WTC11 (cell line): Measurements from ENCODE around the gene LLGL1. TPM values are rescaled to one million over a fixed set of nuclear protein-coding genes. Genes with fewer than 3 reads are reported as not detected.
A peak's percentile ranks its signal among the peaks of the same experiment; 100 is the strongest.

ENCODE experiments used
- ATAC-seq: fragments of 200-7000 bp; cut with Tn5 transposase; 2 replicates; pipeline ENCODE4 v1.10.0; 2021; ENCODE audit warnings: mild to moderate bottlenecking, moderate library complexity
- CTCF ChIA-PET: fragments of 300-600 bp; sonication (Branson Sonifier 250); formaldehyde crosslinking; loops from one replicate; lab custom pipeline; 2021; ENCODE audit warnings: antibody characterized with exemption; lab: Charles Lee
- POLR2A ChIA-PET: fragments of 350-600 bp; sonication (Branson Sonifier 250); formaldehyde crosslinking; loops from one replicate; lab custom pipeline; 2021; ENCODE audit warnings: antibody characterized with exemption; lab: Charles Lee
- DNase-seq: peaks from one replicate; pipeline ENCODE4 v3.0.0; 2021; ENCODE audit warnings: low spot score
- H3K27ac Mint-ChIP-seq: 2 replicates; pipeline ENCODE4 v1.8.0; 2021; ENCODE audit warnings: mixed read lengths
- H3K27me3 Mint-ChIP-seq: 2 replicates; pipeline ENCODE4 v1.8.0; 2021; ENCODE audit warnings: low read depth, mild to moderate bottlenecking, moderate library complexity, mixed read lengths
- H3K36me3 Mint-ChIP-seq: 2 replicates; pipeline ENCODE4 v1.8.0; 2021; ENCODE audit warnings: mixed read lengths
- H3K4me1 Mint-ChIP-seq: 2 replicates; pipeline ENCODE4 v1.8.0; 2022; ENCODE audit warnings: mixed read lengths
- H3K4me3 Mint-ChIP-seq: 2 replicates; pipeline ENCODE4 v1.8.0; 2021; ENCODE audit warnings: mild to moderate bottlenecking, moderate library complexity, mixed read lengths
- H3K9me3 Mint-ChIP-seq: 2 replicates; pipeline ENCODE4 v1.8.0; 2021; ENCODE audit warnings: mixed read lengths
- GTF2I ChIP-seq: fragments of 250-450 bp; sonication (Bioruptor Pico); conservative IDR thresholded peaks from 2 replicates; pipeline ENCODE4 v1.4.0; 2021; ENCODE audit warnings: mild to moderate bottlenecking
- IRF2 ChIP-seq: sonication (generic); formaldehyde crosslinking; IDR thresholded peaks from 2 replicates; pipeline ENCODE4 v1.8.0; 2022; ENCODE audit warnings: low read depth, missing genetic modification reagents, borderline replicate concordance
- JAZF1 ChIP-seq: fragments of 250-450 bp; sonication (Bioruptor Pico); IDR thresholded peaks from 2 replicates; pipeline ENCODE4 v1.9.0; 2021; ENCODE audit warnings: moderate library complexity, mild to moderate bottlenecking, inconsistent platforms
- MLX ChIP-seq: sonication (generic); formaldehyde crosslinking; IDR thresholded peaks from 2 replicates; pipeline ENCODE4 v1.8.1; 2023; ENCODE audit warnings: mild to moderate bottlenecking, missing genetic modification reagents, moderate library complexity
- MYBL2 ChIP-seq: sonication (generic); formaldehyde crosslinking; IDR thresholded peaks from 2 replicates; pipeline ENCODE4 v1.8.1; 2023; ENCODE audit warnings: mild to moderate bottlenecking, moderate library complexity, missing genetic modification reagents
- NFYB ChIP-seq: sonication (generic); formaldehyde crosslinking; conservative IDR thresholded peaks from 2 replicates; pipeline ENCODE4 v1.8.0; 2022; ENCODE audit warnings: low read depth, missing genetic modification reagents
- PRRX2 ChIP-seq: fragments of 250-450 bp; sonication (Bioruptor Pico); IDR thresholded peaks from 2 replicates; pipeline ENCODE4 v1.8.0; 2021; ENCODE audit warnings: mild to moderate bottlenecking
- TP53 ChIP-seq: sonication (generic); formaldehyde crosslinking; IDR thresholded peaks from 2 replicates; pipeline ENCODE4 v1.8.1; 2023; ENCODE audit warnings: mild to moderate bottlenecking, missing genetic modification reagents
- ZNF416 ChIP-seq: fragments of 250-450 bp; sonication (Bioruptor Pico); IDR thresholded peaks from 2 replicates; pipeline ENCODE4 v1.9.0; 2021; ENCODE audit warnings: mild to moderate bottlenecking, inconsistent platforms
- ZNF423 ChIP-seq: fragments of 250-450 bp; sonication (Bioruptor Pico); IDR thresholded peaks from 2 replicates; pipeline ENCODE4 v2.1.2; 2022; ENCODE audit warnings: mild to moderate bottlenecking, moderate library complexity
- ZNF425 ChIP-seq: fragments of 250-450 bp; sonication (Bioruptor Pico); conservative IDR thresholded peaks from 2 replicates; pipeline ENCODE4 v1.9.0; 2021; ENCODE audit warnings: mild to moderate bottlenecking
- total RNA-seq: library from RNA; stranded (reverse); gene quantifications from 3 replicates; pipeline ENCODE4 v1.2.3, GENCODE V29; 2021
- TF ChIP-seq, protein P1 (sequence below): sonication (generic); formaldehyde crosslinking; IDR thresholded peaks from 2 replicates; pipeline ENCODE4 v1.8.0; 2023; ENCODE audit warnings: mild to moderate bottlenecking, missing genetic modification reagents
- TF ChIP-seq, protein P2 (sequence below): sonication (generic); formaldehyde crosslinking; IDR thresholded peaks from 2 replicates; pipeline ENCODE4 v1.8.1; 2023; ENCODE audit warnings: mild to moderate bottlenecking, missing genetic modification reagents
- TF ChIP-seq, protein P3 (sequence below): sonication (generic); formaldehyde crosslinking; IDR thresholded peaks from 2 replicates; pipeline ENCODE4 v1.8.0; 2022; ENCODE audit warnings: mild to moderate bottlenecking, missing genetic modification reagents
- TF ChIP-seq, protein P4 (sequence below): fragments of 250-450 bp; sonication (Bioruptor Pico); IDR thresholded peaks from 2 replicates; pipeline ENCODE4 v1.9.0; 2021; ENCODE audit warnings: mild to moderate bottlenecking
- TF ChIP-seq, protein P5 (sequence below): fragments of 250-450 bp; sonication (Bioruptor Pico); IDR thresholded peaks from 2 replicates; pipeline ENCODE4 v2.1.2; 2022; ENCODE audit warnings: mild to moderate bottlenecking, moderate library complexity
- TF ChIP-seq, protein P6 (sequence below): fragments of 250-450 bp; sonication (Bioruptor Pico); IDR thresholded peaks from 2 replicates; pipeline ENCODE4 v1.9.0; 2021; ENCODE audit warnings: moderate library complexity, mild to moderate bottlenecking, inconsistent platforms, borderline replicate concordance

The LLGL1 gene
- total RNA-seq, 1 experiment from 2014 or later, result 87.8 TPM

DNA sequence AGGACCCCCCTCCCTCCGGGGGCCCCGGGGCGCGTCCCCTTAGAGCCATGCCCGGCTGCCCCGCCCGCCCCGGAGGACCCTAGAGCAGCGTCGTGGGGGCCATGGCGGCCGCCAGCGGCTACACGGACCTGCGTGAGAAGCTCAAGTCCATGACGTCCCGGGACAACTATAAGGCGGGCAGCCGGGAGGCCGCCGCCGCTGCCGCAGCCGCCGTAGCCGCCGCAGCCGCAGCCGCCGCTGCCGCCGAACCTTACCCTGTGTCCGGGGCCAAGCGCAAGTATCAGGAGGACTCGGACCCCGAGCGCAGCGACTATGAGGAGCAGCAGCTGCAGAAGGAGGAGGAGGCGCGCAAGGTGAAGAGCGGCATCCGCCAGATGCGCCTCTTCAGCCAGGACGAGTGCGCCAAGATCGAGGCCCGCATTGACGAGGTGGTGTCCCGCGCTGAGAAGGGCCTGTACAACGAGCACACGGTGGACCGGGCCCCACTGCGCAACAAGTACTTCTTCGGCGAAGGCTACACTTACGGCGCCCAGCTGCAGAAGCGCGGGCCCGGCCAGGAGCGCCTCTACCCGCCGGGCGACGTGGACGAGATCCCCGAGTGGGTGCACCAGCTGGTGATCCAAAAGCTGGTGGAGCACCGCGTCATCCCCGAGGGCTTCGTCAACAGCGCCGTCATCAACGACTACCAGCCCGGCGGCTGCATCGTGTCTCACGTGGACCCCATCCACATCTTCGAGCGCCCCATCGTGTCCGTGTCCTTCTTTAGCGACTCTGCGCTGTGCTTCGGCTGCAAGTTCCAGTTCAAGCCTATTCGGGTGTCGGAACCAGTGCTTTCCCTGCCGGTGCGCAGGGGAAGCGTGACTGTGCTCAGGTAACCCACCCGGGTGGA lies 41.0 kb upstream of the LLGL1 start (continued):
- TF ChIP-seq, protein P1, sequence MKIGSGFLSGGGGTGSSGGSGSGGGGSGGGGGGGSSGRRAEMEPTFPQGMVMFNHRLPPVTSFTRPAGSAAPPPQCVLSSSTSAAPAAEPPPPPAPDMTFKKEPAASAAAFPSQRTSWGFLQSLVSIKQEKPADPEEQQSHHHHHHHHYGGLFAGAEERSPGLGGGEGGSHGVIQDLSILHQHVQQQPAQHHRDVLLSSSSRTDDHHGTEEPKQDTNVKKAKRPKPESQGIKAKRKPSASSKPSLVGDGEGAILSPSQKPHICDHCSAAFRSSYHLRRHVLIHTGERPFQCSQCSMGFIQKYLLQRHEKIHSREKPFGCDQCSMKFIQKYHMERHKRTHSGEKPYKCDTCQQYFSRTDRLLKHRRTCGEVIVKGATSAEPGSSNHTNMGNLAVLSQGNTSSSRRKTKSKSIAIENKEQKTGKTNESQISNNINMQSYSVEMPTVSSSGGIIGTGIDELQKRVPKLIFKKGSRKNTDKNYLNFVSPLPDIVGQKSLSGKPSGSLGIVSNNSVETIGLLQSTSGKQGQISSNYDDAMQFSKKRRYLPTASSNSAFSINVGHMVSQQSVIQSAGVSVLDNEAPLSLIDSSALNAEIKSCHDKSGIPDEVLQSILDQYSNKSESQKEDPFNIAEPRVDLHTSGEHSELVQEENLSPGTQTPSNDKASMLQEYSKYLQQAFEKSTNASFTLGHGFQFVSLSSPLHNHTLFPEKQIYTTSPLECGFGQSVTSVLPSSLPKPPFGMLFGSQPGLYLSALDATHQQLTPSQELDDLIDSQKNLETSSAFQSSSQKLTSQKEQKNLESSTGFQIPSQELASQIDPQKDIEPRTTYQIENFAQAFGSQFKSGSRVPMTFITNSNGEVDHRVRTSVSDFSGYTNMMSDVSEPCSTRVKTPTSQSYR (CRISPR knock-in tag), result peak; percentile 27; the same call in 1 of the 2 replicates
- TF ChIP-seq MLX (no peak), JAZF1 (no peak), MYBL2 (no peak), GTF2I (CRISPR knock-in tag) (no peak), ZNF423 (CRISPR knock-in tag) (no peak), IRF2 (CRISPR knock-in tag) (0 out of 2 replicates have a peak, but pooled peaks have one; percentile 35), ZNF425 (CRISPR knock-in tag) (no peak), TP53 (CRISPR knock-in tag) (peak; percentile 49; the same call in 1 of the 2 replicates)
- TF ChIP-seq, protein P2, sequence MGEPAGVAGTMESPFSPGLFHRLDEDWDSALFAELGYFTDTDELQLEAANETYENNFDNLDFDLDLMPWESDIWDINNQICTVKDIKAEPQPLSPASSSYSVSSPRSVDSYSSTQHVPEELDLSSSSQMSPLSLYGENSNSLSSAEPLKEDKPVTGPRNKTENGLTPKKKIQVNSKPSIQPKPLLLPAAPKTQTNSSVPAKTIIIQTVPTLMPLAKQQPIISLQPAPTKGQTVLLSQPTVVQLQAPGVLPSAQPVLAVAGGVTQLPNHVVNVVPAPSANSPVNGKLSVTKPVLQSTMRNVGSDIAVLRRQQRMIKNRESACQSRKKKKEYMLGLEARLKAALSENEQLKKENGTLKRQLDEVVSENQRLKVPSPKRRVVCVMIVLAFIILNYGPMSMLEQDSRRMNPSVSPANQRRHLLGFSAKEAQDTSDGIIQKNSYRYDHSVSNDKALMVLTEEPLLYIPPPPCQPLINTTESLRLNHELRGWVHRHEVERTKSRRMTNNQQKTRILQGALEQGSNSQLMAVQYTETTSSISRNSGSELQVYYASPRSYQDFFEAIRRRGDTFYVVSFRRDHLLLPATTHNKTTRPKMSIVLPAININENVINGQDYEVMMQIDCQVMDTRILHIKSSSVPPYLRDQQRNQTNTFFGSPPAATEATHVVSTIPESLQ (CRISPR knock-in tag), result 0 out of 2 replicates have a peak, but pooled peaks have one; percentile 54
- TF ChIP-seq, protein P3, sequence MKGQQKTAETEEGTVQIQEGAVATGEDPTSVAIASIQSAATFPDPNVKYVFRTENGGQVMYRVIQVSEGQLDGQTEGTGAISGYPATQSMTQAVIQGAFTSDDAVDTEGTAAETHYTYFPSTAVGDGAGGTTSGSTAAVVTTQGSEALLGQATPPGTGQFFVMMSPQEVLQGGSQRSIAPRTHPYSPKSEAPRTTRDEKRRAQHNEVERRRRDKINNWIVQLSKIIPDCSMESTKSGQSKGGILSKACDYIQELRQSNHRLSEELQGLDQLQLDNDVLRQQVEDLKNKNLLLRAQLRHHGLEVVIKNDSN (CRISPR knock-in tag), result 0 out of 2 replicates have a peak, but pooled peaks have one; percentile 9
- TF ChIP-seq, protein P4, sequence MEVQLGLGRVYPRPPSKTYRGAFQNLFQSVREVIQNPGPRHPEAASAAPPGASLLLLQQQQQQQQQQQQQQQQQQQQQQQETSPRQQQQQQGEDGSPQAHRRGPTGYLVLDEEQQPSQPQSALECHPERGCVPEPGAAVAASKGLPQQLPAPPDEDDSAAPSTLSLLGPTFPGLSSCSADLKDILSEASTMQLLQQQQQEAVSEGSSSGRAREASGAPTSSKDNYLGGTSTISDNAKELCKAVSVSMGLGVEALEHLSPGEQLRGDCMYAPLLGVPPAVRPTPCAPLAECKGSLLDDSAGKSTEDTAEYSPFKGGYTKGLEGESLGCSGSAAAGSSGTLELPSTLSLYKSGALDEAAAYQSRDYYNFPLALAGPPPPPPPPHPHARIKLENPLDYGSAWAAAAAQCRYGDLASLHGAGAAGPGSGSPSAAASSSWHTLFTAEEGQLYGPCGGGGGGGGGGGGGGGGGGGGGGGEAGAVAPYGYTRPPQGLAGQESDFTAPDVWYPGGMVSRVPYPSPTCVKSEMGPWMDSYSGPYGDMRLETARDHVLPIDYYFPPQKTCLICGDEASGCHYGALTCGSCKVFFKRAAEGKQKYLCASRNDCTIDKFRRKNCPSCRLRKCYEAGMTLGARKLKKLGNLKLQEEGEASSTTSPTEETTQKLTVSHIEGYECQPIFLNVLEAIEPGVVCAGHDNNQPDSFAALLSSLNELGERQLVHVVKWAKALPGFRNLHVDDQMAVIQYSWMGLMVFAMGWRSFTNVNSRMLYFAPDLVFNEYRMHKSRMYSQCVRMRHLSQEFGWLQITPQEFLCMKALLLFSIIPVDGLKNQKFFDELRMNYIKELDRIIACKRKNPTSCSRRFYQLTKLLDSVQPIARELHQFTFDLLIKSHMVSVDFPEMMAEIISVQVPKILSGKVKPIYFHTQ, result no peak
- TF ChIP-seq, all 79 proteins: peak for 11

- POLR2A ChIA-PET, result no interaction called here
- Mint-ChIP-seq H3K27me3 (no peaks in the 10 kb centered on the region), H3K9me3 (no peaks in the 10 kb centered on the region), H3K4me3 (peak overlapping the region; percentile 93), H3K27ac (no peak overlapping the region), H3K4me1 (peaks cover 43% of the 10 kb centered on the region), H3K36me3 (peaks cover 36% of the 10 kb centered on the region)
- CTCF ChIA-PET, result interaction anchor here (0.6 to 4.3 kb wide), 3 partner anchors 15 to 43 kb away, joined by 3 to 44 read pairs (median 4); no protein-coding TSS in a partner anchor
- DNase-seq (no peak), ATAC-seq (no peak)
- TF ChIP-seq, protein P5, sequence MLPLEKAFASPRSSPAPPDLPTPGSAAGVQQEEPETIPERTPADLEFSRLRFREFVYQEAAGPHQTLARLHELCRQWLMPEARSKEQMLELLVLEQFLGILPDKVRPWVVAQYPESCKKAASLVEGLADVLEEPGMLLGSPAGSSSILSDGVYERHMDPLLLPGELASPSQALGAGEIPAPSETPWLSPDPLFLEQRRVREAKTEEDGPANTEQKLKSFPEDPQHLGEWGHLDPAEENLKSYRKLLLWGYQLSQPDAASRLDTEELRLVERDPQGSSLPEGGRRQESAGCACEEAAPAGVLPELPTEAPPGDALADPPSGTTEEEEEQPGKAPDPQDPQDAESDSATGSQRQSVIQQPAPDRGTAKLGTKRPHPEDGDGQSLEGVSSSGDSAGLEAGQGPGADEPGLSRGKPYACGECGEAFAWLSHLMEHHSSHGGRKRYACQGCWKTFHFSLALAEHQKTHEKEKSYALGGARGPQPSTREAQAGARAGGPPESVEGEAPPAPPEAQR (CRISPR knock-in tag), result no peak
- TF ChIP-seq NFYB (CRISPR knock-in tag) (no peak), ZNF416 (no peak), PRRX2 (CRISPR knock-in tag) (no peak)
- TF ChIP-seq, protein P4, result no peak
- TF ChIP-seq, protein P6, sequence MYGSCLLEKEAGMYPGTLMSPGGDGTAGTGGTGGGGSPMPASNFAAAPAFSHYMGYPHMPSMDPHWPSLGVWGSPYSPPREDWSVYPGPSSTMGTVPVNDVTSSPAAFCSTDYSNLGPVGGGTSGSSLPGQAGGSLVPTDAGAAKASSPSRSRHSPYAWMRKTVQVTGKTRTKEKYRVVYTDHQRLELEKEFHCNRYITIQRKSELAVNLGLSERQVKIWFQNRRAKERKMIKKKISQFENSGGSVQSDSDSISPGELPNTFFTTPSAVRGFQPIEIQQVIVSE (CRISPR knock-in tag), result no peak
These were observed 40.0 kb upstream of the LLGL1 start for GRCh38 chr17:18185391-18185790.
